GM18502 (cell line): Measurements from ENCODE around the gene DPP7.
"Not testable (repeated sequence)": the region's sequence is repeated elsewhere in the genome, so short reads cannot be mapped to it uniquely, and the experiment has no call there.

Experiments used
- ATAC-seq: cut with Tn5 transposase; IDR thresholded peaks from one replicate; pipeline ENCODE4 v1.9.1; 2021; ENCODE audit warnings: mild to moderate bottlenecking; ENCODE audit not compliant: unreplicated experiment, poor library complexity

DPP7 gene

GRCh38 chr9:137134191-137134590, 19.7 kb upstream of the DPP7 start:
- ATAC-seq = no peak

GRCh38 chr9:137130176-137130755, 15.7 kb upstream of the DPP7 start:
- no peak for ATAC-seq

GRCh38 chr9:137129456-137130175, 15.1 kb upstream of the DPP7 start:
- peak; percentile 82 for ATAC-seq

GRCh38 chr9:137128862-137129455, 14.4 kb upstream of the DPP7 start:
- ATAC-seq = peak; percentile 25

- no peak for ATAC-seq
Measured at GRCh38 chr9:137128158-137128861, 13.8 kb upstream of the DPP7 start.

GRCh38 chr9:137127301-137128157, 13.0 kb upstream of the DPP7 start:
- no peak for ATAC-seq

- no peak for ATAC-seq
Measured at GRCh38 chr9:137126786-137127185, 12.3 kb upstream of the DPP7 start.

- ATAC-seq = not testable (repeated sequence)
Measured at GRCh38 chr9:137123952-137124462, 9.5 kb upstream of the DPP7 start.

GRCh38 chr9:137123468-137123837, 8.9 kb upstream of the DPP7 start:
- ATAC-seq = peak; percentile 35

- ATAC-seq = not testable (repeated sequence)
Measured at GRCh38 chr9:137122796-137123467, 8.4 kb upstream of the DPP7 start.

- ATAC-seq = not testable (repeated sequence)
Measured at GRCh38 chr9:137121927-137122795, 7.6 kb upstream of the DPP7 start.

- ATAC-seq = not testable (repeated sequence)
Measured at GRCh38 chr9:137118092-137118603, 3.6 kb upstream of the DPP7 start.

- ATAC-seq = no peak
Measured at GRCh38 chr9:137117269-137117731, 2.8 kb upstream of the DPP7 start.

GRCh38 chr9:137116728-137117127, 2.2 kb upstream of the DPP7 start:
- no peak for ATAC-seq

- ATAC-seq = no peak
Measured at GRCh38 chr9:137116027-137116507, 1.5 kb upstream of the DPP7 start.

GRCh38 chr9:137115394-137116026, 977 bp upstream of the DPP7 start:
- no peak for ATAC-seq

GRCh38 chr9:137114220-137114612, 317 bp downstream of the DPP7 start:
- no peak for ATAC-seq
